Measurements from ENCODE around the gene EVX2. TPM values are rescaled to one million over a fixed set of nuclear protein-coding genes. Genes with fewer than 3 reads are reported as not detected.

EVX2 gene
- total RNA-seq, 2 donors from 2014 or later: not detected

- intact Hi-C loops (cut with DNase I): loop anchor here (5.0 to 10.0 kb wide), 2 partner anchors 402 to 404 kb away; no protein-coding TSS in a partner anchor
- DNase-seq (ENCODE audit: low spot score): no peak
Observed at GRCh38 chr2:176088937-176089842, 5.4 kb upstream of the EVX2 start.

- intact Hi-C loops (cut with DNase I): loop anchor here (5.0 to 10.0 kb wide), 2 partner anchors 401 to 403 kb away; no protein-coding TSS in a partner anchor
- peak; percentile 88 for DNase-seq (ENCODE audit: low spot score)
Observed at GRCh38 chr2:176088048-176088936, 4.5 kb upstream of the EVX2 start.

- no peak for DNase-seq (ENCODE audit: low spot score)
- intact Hi-C loops (cut with DNase I): loop anchor here (5.0 to 10.0 kb wide), 2 partner anchors 400 to 403 kb away; no protein-coding TSS in a partner anchor
Observed at GRCh38 chr2:176087330-176088047, 3.7 kb upstream of the EVX2 start.

- DNase-seq (ENCODE audit: low spot score): peak; percentile 79
- intact Hi-C loops (cut with DNase I): loop anchor here (5.0 to 10.0 kb wide), 2 partner anchors 399 to 401 kb away; no protein-coding TSS in a partner anchor
Observed at GRCh38 chr2:176085861-176086771, 2.4 kb upstream of the EVX2 start.

GRCh38 chr2:176085120-176085788 lies 1.5 kb upstream of the EVX2 start:
- intact Hi-C loops (cut with DNase I): loop anchor here (5.0 to 10.0 kb wide), 2 partner anchors 398 to 400 kb away; no protein-coding TSS in a partner anchor
- DNase-seq (ENCODE audit: low spot score): peak; percentile 78

- DNase-seq (ENCODE audit: low spot score): no peak
- intact Hi-C loops (cut with DNase I): loop anchor here (5.0 to 10.0 kb wide), 2 partner anchors 397 to 400 kb away; no protein-coding TSS in a partner anchor
Observed at GRCh38 chr2:176084611-176085119, 903 bp upstream of the EVX2 start.

- intact Hi-C loops (cut with DNase I): loop anchor here in 1 of 2 donors (10.0 kb wide), 1 partner anchor 398 kb away; no protein-coding TSS in a partner anchor
- no peak for DNase-seq (ENCODE audit: low spot score)
Observed at GRCh38 chr2:176082824-176083751, 674 bp downstream of the EVX2 start.

GRCh38 chr2:176082525-176082823 lies 1.3 kb downstream of the EVX2 start:
- no peak for DNase-seq (ENCODE audit: low spot score)
- intact Hi-C loops (cut with DNase I): loop anchor here in 1 of 2 donors (10.0 kb wide), 1 partner anchor 398 kb away; no protein-coding TSS in a partner anchor

GRCh38 chr2:176081837-176082524 lies 1.8 kb downstream of the EVX2 start:
- intact Hi-C loops (cut with DNase I): loop anchor here in 1 of 2 donors (10.0 kb wide), 1 partner anchor 397 kb away; no protein-coding TSS in a partner anchor
- DNase-seq (ENCODE audit: low spot score): no peak

- intact Hi-C loops (cut with DNase I): loop anchor here in 1 of 2 donors (10.0 kb wide), 1 partner anchor 397 kb away; no protein-coding TSS in a partner anchor
- DNase-seq (ENCODE audit: low spot score): no peak
Observed at GRCh38 chr2:176081376-176081836, 2.4 kb downstream of the EVX2 start.

GRCh38 chr2:176080540-176081375 lies 3.0 kb downstream of the EVX2 start:
- intact Hi-C loops (cut with DNase I): loop anchor here in 1 of 2 donors (10.0 kb wide), 1 partner anchor 396 kb away; no protein-coding TSS in a partner anchor
- DNase-seq (ENCODE audit: low spot score): no peak

- DNase-seq (ENCODE audit: low spot score): no peak
- intact Hi-C loops (cut with DNase I): loop anchor here in 1 of 2 donors (10.0 kb wide), 1 partner anchor 395 kb away; no protein-coding TSS in a partner anchor
Observed at GRCh38 chr2:176079831-176080539, 3.8 kb downstream of the EVX2 start.

- no peak for DNase-seq (ENCODE audit: low spot score)
- intact Hi-C loops (cut with DNase I): no loop called here
Observed at GRCh38 chr2:176079285-176079830, 4.4 kb downstream of the EVX2 start.
